GM19193 (cell line): Measurements from ENCODE around the gene CYTL1.

Source experiments
- POLR2A ChIP-seq: IDR thresholded peaks from 4 replicates; pipeline ENCODE4 v1.6.1; 2011; ENCODE audit not compliant: insufficient read depth, insufficient read length; ENCODE audit errors: extremely low read depth

Gene CYTL1

GRCh38 chr4:5018096-5018495 lies 1.2 kb downstream of the CYTL1 start:
- no peak for TF ChIP-seq POLR2A

DNA sequence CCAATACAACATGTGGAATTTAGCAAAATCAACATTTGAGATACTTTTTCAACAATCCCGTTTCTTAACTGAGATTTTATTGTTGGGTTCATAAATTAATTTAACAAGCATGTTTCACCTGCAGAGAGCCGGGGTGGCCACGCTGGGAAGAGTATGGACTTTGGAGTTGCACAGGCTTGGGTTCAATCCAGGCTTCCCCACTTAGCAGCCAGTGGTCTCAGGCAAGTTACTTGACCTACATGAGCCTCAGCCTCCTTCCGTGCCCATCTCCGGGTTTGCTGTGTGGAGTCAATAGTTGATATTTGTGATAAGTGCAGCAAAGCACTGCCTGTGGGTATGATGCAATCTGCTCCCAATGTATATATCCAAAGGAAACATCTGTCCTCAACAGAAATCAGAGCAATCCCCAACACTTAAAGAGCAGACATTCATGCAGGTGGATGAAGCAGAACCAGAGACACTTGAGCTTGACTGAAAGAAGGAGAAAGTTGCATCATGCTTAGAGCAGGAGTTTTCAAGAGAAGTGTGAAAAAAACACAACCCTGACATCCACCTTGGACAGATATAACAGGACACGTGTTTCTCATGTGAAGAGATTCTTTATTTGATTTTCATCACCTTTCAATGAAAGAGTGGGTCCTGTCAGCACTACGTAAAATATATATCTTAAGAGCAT lies 5.1 kb downstream of the CYTL1 start:
- no peak for TF ChIP-seq POLR2A

- TF ChIP-seq POLR2A: no peak
Measured at GRCh38 chr4:5012958-5013357, 6.3 kb downstream of the CYTL1 start.

GRCh38 chr4:5012244-5012898 lies 6.9 kb downstream of the CYTL1 start:
- TF ChIP-seq POLR2A: no peak

GRCh38 chr4:5010984-5011383 lies 8.3 kb downstream of the CYTL1 start:
- TF ChIP-seq POLR2A: no peak

DNA sequence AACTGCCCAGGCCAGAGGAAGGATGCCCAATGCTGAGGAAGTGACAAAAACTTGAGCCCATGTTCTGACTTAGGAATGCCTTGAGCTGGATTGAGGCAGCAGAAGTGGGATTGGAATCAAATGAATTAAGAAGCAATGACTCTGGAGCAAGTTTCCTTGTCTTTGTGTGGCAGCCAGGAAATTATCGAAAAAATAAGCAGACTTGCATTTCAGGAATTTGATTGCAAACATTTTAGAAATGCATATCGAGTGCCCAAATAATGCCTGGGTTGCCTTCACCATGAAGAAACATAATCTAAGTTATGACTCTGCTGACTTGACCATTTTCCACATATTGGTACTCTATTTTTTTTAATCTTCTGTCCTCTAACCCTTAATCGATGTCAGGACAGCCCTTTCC lies 9.5 kb downstream of the CYTL1 start:
- no peak for TF ChIP-seq POLR2A

DNA sequence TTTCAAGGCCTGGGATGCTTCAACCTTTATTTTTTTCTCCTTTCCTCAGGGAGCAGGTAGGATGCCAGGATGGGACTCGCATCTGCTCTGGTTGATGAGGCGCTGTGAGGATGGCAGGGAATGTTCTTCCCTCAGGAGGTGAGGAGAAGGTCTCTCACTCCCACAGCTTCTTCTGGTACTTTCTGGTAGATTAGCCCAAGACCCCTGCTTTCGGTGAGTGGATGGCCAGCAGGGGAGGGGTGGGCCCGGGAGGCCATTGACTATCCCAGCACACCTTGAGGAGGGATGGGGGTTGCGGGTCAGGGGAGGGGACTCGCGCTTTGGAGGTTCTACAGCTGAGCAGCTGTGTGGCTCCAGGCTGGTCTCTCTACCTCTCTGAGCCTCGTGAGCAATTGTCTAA lies 14.8 kb downstream of the CYTL1 start:
- no peak for TF ChIP-seq POLR2A

DNA sequence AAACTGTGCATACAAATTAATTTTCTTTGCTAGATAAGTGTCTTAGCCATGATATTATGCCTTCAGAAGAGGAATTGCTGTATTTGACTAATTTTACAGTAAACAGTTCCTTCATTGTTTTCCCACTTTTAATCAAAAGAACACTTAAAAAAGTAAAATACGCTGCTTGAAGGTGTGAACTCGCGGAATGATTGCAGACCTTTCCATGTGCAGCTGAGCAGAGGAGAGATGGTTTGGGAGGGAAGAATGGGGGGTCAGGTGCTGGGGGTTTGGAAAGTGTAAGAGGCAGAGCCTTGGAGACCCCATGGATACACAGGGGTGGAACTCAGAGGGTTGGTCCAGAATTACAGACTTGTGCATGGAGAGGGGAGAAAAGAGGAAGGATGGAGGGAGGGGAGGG lies 15.3 kb downstream of the CYTL1 start:
- no peak for TF ChIP-seq POLR2A

GRCh38 chr4:5003372-5003857 lies 15.8 kb downstream of the CYTL1 start:
- no peak for TF ChIP-seq POLR2A

GRCh38 chr4:4995908-4996265 lies 23.4 kb downstream of the CYTL1 start:
- no peak for TF ChIP-seq POLR2A

DNA sequence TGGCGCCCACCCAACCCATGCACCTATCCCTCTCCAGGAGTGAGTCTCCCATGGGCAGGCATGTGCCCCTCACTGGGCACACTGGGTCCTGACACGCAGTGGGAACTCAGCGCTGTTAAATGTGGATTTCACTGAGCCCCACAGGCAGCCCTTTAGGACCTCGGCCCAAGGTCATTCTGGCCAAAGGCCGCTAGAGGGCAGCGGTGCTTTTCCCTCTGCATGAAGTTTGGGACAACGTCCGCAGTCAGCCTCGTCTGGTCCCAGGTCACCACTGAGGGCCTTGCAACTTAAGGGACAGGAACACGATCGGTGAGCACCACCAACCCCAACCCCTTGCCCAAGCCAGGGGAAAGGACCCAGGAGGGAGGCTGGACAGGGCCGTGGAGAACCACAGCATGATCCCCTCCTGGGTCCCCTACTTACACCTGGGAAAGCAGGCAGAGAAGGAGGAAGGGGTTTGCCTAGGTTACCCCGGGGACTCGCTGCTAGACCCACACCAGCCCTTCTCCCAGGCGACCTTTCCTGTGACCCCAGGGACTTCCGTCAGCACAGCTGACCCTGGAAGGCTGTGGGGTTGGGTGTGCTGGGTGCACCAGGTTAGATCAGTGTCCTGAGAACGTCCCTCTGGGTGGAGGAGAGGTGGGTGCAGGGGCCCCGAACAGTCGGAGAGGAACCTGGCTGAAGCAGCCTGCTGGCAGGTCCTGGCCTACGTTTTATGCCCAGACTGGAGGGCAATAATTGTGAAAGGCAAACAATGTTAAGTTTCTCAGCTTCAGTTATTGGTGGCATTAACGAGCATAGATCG lies 24.0 kb downstream of the CYTL1 start:
- TF ChIP-seq POLR2A: no peak

DNA sequence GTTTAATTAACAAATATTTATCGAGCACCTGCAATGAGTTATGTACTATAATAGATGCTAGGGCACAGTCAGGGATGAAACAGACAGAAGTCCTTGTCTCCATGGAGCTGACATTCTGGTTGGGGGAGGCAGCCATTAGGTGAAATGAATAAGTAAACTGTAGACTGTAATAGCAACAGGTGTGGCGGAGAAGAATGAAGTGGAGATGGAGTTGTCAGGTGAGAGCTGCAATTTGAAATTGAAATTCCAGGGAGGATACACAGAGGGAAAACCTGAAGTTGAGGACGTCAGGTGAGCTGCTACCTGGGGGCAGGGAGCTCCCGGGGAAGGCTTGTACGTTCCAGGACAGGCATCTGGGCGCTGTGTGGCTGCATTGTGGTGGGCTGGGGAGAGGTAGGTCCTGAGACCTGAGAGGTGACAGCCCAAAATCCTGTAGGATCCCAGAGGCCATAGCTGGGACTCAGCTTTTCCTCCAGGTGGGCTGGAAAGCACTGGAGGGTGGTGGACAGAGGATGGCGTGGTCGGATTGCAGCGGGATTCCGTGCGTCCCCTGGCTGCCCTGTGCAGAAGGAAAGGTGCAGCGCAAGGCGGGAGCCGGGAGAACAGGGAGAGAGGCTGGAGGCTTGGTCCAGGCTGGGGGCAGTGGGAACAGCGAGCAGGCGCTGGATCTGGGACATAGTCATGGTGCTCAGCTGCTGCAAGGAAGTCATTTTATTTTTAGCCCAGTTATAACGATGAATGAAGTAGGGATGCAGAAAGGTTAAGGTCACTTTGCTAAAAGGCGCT lies 24.8 kb downstream of the CYTL1 start:
- TF ChIP-seq POLR2A: no peak

DNA sequence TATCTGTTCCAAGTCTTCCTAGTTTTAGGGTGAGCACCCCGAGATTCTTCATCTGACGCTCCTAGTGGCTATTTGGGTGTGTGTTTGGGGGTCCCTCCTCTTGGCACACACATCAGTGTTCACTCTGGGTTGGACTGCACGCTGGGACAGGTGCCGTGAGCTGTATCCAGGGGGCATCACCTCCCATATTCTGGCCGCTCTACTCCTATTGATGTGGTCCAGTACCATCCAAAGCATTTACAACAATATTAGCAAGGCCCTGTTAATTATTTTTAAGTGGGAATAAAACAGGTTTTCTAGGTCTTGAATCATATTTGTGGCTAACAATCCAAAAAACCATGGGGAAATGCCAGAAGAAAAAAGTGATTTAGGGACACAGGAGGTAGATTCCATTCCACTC lies 26.4 kb downstream of the CYTL1 start:
- TF ChIP-seq POLR2A: no peak

DNA sequence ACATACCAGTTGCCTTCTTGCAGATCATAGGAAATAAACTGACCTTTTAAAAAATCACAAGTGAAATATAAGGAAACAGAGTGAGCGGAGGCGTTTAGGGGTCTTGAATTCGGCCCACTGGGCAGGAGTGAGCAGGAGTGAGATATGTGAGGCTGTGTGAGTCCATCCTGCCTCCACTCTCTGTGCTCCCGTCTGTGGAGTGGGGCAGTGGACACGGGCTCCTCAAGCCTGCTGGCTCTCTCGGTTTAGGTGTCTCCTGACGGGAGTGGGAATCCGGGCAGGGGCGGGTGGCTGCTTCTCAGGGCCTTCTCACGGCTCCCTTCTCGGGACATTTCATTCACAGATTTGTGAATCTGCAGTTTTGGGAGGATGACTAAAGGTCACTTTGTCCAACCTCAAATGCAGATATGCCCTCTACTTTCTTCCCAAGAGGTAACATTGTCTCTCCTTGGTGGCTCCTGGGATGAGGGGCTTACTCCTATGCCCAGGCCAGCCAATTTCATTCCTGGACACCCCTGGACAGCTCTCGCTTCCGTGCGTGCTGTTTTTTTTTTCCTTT lies 27.6 kb downstream of the CYTL1 start:
- TF ChIP-seq POLR2A: no peak
